GM20431 (cell line): ENCODE results near the gene ATXN7L2.

Experiments used
- in situ Hi-C: fragments of 300-500 bp; cut with MseI, MboI; formaldehyde crosslinking; loops from one replicate; pipeline ENCODE4 v1.15.0; 2020; ENCODE audit warnings: low sequenced_read_pairs; ENCODE audit not compliant: unreplicated experiment

The ATXN7L2 gene

DNA sequence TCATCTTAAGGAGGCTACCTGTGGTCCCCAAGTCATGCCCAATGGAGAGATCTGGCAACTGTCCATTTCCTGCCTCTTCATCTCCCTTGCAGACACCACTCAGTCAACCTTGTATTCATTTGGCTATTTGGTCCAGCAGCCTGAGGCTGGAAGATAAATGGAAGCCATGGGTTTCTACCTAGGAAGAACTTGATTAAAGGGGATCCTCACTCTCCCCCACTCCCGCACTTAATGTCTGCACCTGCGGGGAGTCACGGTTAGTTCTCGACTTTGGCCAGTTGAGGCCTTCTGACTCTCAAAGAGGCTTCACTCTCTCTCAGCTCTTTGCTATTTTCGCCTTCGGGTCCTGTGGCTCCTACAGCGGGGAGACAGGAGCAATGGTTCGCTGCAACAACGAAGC, 8.4 kb upstream of the ATXN7L2 start:
- in situ Hi-C loops, result no loop called here

DNA sequence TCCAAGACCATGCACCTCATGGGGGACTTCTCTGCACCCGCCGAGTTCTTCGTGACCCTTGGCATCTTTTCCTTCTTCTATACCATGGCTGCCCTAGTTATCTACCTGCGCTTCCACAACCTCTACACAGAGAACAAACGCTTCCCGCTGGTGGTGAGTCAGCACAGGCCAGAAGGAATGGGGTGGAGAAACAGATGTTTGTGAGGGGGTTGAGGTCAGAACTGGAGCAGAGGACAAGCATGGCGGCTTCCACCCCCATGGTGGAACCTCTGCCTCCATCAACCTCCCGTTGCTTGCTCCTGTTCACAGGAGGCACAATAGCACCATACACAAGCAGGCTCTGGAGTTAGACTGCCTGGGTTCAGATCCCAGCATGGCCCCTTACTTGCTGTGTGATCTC, 6.9 kb upstream of the ATXN7L2 start:
- in situ Hi-C loops, result no loop called here

DNA sequence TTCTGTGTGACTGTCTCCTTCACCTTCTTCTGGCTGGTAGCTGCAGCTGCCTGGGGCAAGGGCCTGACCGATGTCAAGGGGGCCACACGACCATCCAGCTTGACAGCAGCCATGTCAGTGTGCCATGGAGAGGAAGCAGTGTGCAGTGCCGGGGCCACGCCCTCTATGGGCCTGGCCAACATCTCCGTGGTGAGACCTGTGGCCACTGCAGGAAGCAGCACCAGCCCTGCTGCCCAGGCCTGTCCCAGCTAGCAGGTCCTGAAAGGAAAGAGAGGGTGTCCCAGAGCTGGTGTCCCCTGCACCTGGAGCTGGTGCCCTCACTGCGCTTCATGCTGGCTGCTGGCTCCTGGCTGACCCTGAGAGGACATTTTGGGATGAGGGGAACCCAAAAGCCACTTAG, 5.9 kb upstream of the ATXN7L2 start:
- in situ Hi-C loops, result no loop called here

DNA sequence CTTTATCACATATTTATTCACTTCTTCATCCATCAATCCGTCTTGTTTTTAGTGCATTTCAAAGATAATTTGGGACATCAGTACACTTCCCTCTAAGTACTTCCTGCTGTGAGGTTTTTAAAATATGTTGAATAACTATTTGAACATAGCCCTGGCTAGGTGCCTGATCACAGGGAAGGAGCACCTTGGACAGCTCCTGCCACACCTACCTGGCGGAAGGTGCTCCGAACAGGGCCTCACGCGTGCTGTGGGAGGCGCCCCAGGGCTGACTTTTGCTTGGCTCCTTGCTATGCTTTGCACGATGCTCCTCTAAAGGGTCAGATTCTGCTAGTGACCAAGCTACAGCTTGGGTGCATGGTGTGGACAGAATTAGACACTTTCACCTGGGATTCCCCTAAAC, 4.9 kb upstream of the ATXN7L2 start:
- in situ Hi-C loops, result no loop called here

DNA sequence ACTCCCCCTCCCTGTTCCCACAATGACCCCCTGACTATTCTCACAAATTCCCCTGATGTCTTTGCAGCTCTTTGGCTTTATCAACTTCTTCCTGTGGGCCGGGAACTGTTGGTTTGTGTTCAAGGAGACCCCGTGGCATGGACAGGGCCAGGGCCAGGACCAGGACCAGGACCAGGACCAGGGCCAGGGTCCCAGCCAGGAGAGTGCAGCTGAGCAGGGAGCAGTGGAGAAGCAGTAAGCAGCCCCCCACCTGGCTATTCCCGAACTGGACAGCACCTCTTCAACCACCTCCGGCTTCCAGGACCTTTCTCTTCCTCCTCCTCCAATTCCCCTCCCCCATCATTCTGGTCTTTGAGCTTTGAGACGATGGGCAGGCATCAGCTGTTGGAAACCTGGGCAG, 4.4 kb upstream of the ATXN7L2 start:
- in situ Hi-C loops, result no loop called here

DNA sequence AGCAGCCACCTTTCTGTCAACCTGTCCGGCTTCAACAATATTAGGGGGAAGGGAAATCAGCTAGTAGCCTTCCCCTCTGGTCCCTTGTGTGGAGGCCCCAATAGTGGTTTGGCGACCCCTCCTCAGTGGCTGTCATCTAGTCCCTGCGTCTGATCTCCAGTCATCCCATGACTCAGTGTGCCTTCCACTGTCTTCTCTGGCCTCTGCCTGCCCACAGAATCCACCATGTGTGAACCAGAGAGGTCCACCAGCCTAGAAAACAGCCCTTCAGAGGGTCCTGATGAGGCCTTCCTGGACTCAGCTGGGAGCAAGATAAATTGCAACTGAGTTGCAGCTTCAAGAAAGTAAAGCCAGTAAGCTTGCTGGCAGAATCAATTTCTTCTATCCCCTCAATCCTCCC, 3.8 kb upstream of the ATXN7L2 start:
- in situ Hi-C loops, result no loop called here

DNA sequence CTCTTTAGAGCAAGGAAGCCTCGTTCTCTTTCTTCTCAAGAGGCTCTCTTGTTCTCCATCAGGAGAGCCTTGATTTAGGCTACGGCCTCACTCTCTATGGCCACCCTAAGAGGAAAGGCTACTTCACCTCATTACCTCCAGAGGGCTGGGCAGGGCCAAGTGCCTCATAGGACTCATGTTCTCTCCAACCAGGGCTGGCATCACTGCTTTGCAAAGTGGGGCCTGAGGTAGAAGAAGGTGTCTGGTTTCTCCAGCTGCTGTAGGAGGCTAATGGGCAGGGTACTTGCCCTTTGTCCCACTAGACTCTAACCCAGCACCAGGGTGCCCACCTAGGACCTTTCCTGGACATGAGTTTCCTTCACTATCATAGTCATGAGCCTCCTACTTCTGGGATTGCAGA, 2.1 kb upstream of the ATXN7L2 start:
- in situ Hi-C loops, result no loop called here

DNA sequence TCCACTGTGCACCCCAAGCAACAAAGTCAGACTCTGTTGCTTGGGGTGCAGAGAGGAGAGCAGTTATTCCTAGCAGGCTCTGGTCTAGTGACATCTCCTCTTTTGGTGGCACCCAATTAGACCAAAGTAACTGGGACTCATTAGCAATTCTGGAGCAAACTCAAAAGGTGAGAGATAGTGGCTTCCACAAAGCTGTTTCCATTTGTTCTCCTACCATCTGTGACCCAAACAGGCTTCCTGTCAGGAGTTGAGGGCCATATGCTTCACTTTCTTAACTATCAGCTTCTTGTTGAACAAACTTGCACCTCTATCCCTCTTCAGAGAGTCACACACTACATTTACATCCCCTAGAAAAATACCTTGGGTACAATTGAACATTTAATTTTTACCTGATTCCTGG, 1.5 kb upstream of the ATXN7L2 start:
- in situ Hi-C loops, result no loop called here

DNA sequence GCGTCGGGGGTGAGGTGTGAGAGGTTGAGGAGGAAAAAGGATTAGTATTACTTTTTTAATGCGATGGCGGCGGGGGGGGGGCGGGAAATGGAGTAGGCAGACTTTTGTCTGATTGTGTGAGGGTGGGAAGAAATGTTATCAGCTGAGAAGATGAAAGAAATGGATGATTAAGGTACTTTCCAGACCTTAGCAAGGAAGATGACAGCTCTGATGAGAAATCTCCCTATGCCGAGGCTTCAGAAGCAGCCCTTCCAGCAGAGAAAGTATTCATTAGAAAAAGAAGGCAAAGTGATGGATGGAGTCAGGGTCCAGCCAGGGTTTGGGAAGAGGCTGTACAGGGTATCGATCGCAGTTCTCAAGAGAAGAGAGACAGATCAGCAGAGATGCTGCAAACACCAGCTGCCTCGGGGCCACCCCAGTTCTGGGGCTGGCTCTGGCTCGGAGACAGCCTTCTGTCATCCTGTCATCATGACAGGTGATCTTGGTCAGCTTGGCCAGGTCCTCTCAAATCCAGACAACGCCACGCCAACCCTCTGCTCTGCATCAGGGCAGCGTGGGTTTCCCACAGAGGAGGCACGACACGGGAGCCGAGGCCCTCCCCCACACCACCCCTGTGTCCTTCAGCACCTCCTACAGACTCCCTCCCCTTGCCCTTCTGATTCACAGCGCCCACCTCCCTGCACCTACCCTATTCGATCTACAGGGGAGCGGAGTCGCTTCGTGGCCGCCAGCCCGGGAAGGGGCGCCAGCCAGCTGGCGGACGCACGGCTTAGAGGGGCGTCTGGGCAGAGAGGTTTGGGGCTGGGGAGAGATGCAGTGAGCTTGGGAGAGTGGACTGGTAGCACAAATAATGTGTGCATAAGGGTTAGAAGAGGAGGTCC, 674 bp upstream of the ATXN7L2 start:
- in situ Hi-C loops, result no loop called here

DNA sequence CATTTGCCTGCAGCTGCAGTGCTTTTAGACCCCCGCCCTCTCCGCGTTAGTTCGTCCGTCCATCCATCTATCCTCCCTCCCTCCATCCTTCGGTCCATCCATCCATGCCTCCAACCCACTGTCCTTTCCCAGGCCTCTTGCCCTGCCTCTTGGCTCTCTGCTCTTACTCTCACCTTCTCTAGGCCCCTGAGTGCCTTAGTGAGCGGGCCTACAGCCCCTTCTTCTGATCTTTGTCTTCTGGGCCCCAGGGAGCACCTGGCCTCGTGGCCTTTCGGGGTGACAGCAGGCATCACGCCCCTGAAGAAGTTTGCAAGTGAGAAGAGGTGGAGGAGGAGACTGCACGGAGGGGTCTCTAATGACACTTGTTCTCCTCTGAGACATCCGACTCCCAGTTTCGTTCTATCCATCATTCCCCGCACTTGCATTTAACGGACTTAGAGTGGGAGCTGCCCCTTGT, 842 bp downstream of the ATXN7L2 start:
- in situ Hi-C loops, result no loop called here

DNA sequence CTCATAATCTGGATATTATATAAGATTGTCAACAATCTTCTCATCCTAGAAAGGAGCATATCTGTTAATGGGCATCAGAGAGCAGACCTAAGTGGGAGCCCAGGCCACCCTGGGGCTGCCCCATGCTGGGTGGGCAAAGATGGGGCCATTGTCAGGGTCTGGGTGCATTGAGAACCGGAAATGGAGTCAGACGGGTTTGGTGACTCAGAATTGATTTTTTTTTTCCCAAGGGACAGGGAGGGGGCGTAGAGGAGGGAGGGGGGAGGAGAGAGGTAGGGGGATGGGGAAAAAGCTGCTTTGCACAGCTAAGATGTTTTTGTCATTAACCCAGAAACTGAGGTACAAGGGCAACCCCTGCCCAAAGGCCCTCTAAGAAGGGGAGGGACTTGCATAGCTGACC, 1.3 kb downstream of the ATXN7L2 start:
- in situ Hi-C loops, result no loop called here

DNA sequence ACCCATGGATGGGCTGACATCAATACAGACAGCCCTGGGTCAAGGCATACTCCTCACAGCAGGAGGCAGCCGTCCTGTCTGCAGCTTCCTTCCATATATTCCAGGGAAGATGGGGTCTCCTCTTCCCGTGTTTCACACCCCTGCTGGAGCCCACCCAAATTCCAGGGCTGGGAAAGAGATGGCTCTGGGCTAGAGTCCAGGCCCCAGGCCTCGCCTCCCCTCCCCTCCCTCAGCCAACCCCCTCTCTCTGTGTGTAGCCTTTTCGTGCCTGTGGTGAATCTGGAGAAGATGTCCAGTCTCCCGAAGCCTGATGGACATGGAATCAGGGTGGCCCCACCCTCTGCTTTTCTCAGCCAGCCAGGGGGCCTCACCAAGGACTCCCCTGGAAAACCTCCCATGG, 3.6 kb downstream of the ATXN7L2 start:
- in situ Hi-C loops, result no loop called here

DNA sequence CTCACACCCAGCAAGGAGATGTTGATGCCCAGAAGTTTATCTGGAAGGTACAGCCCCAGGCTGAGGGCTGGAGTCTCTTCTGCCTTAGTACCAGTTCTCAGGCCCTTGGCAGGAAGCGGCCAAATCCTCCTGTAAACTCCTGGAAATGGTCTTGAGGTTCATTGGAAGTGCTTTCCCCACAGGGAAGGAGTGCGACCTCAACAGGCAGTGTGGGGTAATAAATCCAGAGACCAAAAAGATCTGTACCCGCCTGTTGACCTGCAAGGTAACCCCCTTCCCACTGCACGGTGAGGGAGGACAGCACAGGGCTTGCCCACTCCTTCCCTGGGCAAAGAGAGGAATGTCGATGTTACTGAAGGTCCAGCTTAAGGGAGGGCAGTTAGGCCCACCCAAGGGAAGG, 4.5 kb downstream of the ATXN7L2 start:
- in situ Hi-C loops, result no loop called here

DNA sequence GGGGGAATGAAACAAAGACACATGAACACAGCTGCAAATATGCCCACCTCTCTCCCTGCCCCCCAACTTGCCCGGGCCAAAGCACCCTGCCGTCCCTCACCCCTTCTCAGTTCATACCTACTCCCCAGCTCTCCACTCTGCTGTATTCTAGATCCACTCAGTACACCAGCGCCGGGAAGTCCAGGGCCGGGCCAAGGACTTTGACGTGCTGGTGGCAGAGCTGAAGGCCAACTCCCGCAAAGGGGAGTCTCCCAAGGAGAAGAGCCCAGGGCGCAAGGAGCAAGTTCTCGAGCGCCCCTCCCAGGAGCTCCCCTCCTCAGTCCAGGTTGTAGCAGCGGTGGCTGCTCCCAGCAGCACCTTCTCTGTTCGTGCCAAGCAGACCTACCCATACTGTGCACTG, 5.0 kb downstream of the ATXN7L2 start:
- in situ Hi-C loops, result no loop called here

DNA sequence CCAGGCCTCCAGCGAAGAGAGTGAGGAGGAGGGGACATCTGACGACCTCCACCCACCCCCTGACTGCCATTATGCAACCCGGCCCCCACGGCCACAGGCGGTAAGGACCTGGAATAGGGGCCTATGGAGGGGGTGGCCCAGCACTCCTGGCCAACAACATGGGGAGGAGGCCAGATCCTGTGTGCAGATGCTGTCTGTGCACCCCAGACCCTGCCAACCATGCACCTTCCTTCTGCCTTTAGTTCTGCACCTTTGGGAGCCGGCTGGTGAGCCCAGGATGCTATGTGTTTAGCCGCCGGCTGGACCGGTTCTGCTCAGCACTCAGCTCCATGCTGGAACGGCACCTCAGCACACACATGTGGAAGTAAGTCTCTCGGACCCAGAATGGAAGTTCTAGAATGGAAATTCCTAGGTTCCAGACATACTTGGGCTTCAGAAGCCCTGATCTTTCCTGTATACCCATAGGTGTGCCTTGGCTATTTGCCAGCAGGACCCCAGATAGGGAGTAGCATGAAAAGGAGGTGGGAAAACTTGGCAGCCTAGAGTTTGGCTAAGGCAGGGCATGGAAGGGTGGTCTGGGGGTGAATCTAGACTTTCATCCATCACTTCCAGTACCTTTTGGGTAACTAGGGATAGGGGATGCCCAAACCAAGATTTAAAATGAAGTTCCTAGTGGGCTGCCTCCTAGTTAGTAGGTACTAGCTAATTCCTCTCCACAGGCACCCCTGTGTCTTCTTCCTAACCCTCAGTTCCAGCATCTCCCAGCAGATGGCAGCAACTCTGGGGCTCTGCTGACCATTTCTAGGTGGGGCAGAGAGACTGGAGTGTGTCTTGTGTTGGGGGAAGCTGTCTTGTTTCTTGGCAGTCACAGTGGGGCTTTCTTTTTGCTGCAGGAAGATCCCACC, 6.6 kb downstream of the ATXN7L2 start:
- in situ Hi-C loops, result loop anchor here (5.0 kb wide), 1 partner anchor 42 kb away; no protein-coding TSS in a partner anchor

DNA sequence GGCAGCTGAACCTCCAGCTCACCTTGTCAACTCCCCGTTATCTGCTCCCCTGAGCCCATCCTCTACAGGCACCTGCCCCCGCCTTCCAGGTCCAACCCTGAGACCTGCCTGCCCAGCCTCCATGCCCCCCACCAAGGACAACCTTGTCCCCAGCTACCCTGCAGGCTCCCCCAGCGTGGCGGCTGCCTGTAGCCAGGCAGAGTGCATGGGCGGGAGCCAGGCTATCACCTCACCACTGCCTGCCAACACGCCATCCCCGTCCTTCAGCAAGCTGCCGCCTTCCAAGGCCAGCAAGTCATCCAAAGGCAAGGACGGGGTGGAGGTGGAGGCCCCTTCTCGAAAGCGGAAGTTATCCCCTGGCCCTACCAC, 7.2 kb downstream of the ATXN7L2 start:
- in situ Hi-C loops, result loop anchor here (5.0 kb wide), 1 partner anchor 41 kb away; no protein-coding TSS in a partner anchor

DNA sequence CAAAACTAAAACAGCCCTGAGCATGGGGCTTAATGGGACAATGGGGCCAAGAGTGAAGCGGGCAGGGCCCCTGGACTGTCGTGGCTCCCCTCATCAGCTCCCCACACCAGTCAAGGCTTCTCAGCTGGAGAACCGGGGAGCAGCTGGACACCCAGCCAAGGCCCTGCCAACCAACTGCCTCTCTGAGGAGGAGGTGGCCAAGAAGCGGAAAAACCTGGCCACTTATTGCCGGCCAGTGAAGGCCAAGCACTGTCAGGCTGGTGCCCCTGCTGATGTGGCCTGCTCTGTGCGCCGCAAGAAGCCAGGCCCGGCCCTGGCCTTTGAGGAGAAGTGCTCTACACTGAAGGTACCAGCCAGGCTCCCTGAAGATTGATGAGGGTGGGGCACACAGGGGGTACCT, 7.7 kb downstream of the ATXN7L2 start:
- in situ Hi-C loops, result loop anchor here (5.0 kb wide), 1 partner anchor 41 kb away; no protein-coding TSS in a partner anchor

DNA sequence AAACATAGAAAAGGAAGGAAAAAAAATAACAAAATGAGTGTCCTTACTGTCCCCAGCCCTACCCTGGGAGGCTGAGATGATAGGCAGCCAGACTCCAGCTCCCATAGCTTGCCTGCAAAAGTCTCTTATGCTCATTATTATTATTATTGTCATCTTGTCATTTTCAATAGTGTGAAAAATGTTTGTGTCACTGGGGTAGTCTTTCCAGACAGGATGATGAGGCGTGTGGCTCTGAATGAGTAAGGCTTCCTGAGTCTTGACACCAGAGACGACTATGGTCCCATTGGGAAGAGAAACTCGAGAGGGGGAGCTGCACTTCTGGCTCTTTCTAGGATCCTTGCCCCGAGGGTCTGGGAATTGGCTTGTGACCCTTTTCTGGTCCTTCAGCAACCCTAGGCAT, 9.1 kb downstream of the ATXN7L2 start:
- in situ Hi-C loops, result loop anchor here (5.0 kb wide), 1 partner anchor 40 kb away; no protein-coding TSS in a partner anchor

DNA sequence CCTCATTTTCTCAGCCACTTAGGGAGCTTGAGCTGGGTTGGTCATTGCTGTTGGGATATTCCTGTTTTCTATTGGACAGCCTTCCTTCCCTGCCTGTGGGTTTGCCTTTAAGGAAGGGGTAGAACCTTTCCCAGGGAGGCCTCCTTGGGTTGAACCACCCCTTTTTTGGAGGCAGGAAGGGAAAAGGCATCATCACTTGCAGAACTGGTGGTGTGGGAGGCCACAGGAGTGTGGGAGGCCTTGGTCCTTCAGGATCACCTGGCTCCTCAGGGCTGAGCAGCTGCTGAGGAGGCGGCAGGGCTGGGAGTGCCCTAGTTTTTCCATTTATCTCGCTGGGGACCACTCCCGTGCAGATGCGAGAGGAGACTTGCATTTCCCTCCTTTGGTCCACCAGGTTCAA, 9.5 kb downstream of the ATXN7L2 start:
- in situ Hi-C loops, result loop anchor here (5.0 kb wide), 1 partner anchor 39 kb away; no protein-coding TSS in a partner anchor

DNA sequence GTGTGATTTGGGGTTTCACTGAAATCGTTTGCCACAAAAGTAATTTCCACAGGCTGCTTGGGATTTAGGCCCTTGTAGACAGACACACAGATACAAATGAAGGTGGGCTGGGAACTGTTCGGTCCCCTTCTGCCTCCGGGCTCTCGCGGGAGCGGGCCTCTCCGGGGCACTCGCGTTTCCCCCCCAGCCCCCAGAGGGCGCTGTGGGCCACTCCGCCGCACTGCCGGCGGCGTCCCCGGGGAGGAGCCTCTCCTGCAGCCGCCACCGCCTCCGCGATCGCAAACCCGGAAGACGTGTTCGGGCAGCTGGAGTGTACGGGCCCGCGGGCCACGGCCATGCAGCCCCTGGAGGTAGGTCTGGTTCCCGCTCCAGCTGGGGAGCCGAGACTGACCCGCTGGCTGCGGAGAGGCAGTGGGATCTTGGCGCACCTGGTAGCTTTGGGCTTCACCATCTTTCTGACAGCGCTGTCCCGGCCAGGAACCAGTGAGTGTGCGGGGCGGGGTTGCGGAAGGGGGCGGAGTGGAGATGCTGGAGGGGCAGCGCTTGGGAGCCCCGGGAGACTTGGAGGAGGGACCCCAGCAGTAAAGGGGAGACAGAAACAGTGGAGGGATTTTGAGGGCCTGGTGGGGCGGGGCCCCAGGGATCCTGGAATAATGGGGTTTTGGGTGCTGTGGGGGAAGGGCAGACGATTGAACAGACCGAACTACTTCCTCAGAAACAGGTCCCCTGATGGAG, 10.3 kb downstream of the ATXN7L2 start, which contains the start of gene CYB561D1:
TSS of gene CYB561D1 (plus strand) at position 290 of the 735 bp plus-strand sequence. CDS start at position 336, 46 bp downstream.
- in situ Hi-C loops, result loop anchor here (5.0 kb wide), 1 partner anchor 38 kb away; no protein-coding TSS in a partner anchor
